Measurements from ENCODE around the gene ADH1A. TPM values are rescaled to one million over a fixed set of nuclear protein-coding genes. Genes with fewer than 3 reads are reported as not detected.
"Not testable (repeated sequence)": the region's sequence is repeated elsewhere in the genome, so short reads cannot be mapped to it uniquely, and the experiment has no call there.

ADH1A gene
- total RNA-seq, 3 donors from 2014 or later (not counting 1 experiment from before 2014, with no cell fraction given) = not detected

GRCh38 chr4:99324361-99324760 lies 33.6 kb upstream of the ADH1A start:
- TF ChIP-seq CTCF (IDR thresholded peaks at IDR 0.05) = no peak

GRCh38 chr4:99323756-99324155 lies 33.0 kb upstream of the ADH1A start:
- no peaks in the 10 kb centered on the region for H3K4me1 Mint-ChIP-seq
- no peak for TF ChIP-seq CTCF (IDR thresholded peaks at IDR 0.05)
- WGBS (ENCODE audit: insufficient coverage) = 100% methylated on average over 1 of the region's 1 CpG

More at GRCh38 chr4:99324361-99324760, 33.6 kb upstream of the ADH1A start:
- intact Hi-C loops (cut with micrococcal nuclease) = no loop called here
- no peak for DNase-seq
- H3K4me3 ChIP-seq (ENCODE audit: low read length) = no peak overlapping the region
- Mint-ChIP-seq H3K27me3 (ENCODE audit: low read depth in 2 of 2) (peaks cover 0 to under 1% of the 10 kb centered on the region in 2 donors), H3K27ac (no peak overlapping the region), H3K4me3 (no peak overlapping the region), H3K9me3 (peaks cover 0 to 2% of the 10 kb centered on the region in 2 donors), H3K36me3 (no peaks in the 10 kb centered on the region), H3K4me1 (no peaks in the 10 kb centered on the region)
- H3K9me3 ChIP-seq (ENCODE audit: control insufficient read depth, insufficient read depth, low read length) = no peaks in the 10 kb centered on the region
- no peaks in the 10 kb centered on the region for H3K27me3 ChIP-seq (ENCODE audit: control insufficient read depth, insufficient read depth, low read length)
- H3K36me3 ChIP-seq (ENCODE audit: control insufficient read depth, insufficient read depth, low read length) = no peaks in the 10 kb centered on the region
- H3K27ac ChIP-seq (ENCODE audit: low read length) = no peak overlapping the region
- H3K4me1 ChIP-seq (ENCODE audit: control insufficient read depth, insufficient read depth, low read length) = no peaks in the 10 kb centered on the region
- no peak for ATAC-seq
- 67% methylated on average over 1 of the region's 1 CpG for WGBS (ENCODE audit: insufficient coverage)

GRCh38 chr4:99321241-99322191 lies 30.7 kb upstream of the ADH1A start, which contains the start of gene ADH1B:
Gene ADH1B (minus strand): TSS chr4:99321401. CDS start chr4:99321331, 70 bp downstream.
- WGBS (ENCODE audit: insufficient coverage) = 67% methylated on average over 5 of the region's 8 CpGs
- Mint-ChIP-seq H3K36me3 (no peaks in the 10 kb centered on the region), H3K27me3 (ENCODE audit: low read depth in 2 of 2) (peaks cover 0 to 4% of the 10 kb centered on the region in 2 donors), H3K27ac (no peak within 1 kb of the TSS), H3K9me3 (peaks cover 0 to 2% of the 10 kb centered on the region in 2 donors), H3K4me1 (no peaks in the 10 kb centered on the region), H3K4me3 (no peak within 1 kb of the TSS)
- ATAC-seq (no peak), DNase-seq (no peak)
- Histone ChIP-seq H3K27me3 (ENCODE audit: control insufficient read depth, insufficient read depth, low read length) (no peaks in the 10 kb centered on the region), H3K4me1 (ENCODE audit: control insufficient read depth, insufficient read depth, low read length) (no peaks in the 10 kb centered on the region), H3K4me3 (ENCODE audit: low read length) (no peak within 1 kb of the TSS), H3K9me3 (ENCODE audit: control insufficient read depth, insufficient read depth, low read length) (no peaks in the 10 kb centered on the region), H3K27ac (ENCODE audit: low read length) (no peak within 1 kb of the TSS), H3K36me3 (ENCODE audit: control insufficient read depth, insufficient read depth, low read length) (no peaks in the 10 kb centered on the region)
- TF ChIP-seq CTCF (IDR thresholded peaks at IDR 0.05) = no peak
- intact Hi-C loops (cut with micrococcal nuclease) = no loop called here

More at GRCh38 chr4:99323756-99324155, 33.0 kb upstream of the ADH1A start:
- no peak for ATAC-seq
- Histone ChIP-seq H3K27ac (ENCODE audit: low read length) (no peak overlapping the region), H3K9me3 (ENCODE audit: control insufficient read depth, insufficient read depth, low read length) (no peaks in the 10 kb centered on the region), H3K27me3 (ENCODE audit: control insufficient read depth, insufficient read depth, low read length) (no peaks in the 10 kb centered on the region), H3K4me1 (ENCODE audit: control insufficient read depth, insufficient read depth, low read length) (no peaks in the 10 kb centered on the region), H3K4me3 (ENCODE audit: low read length) (no peak overlapping the region), H3K36me3 (ENCODE audit: control insufficient read depth, insufficient read depth, low read length) (no peaks in the 10 kb centered on the region)
- DNase-seq = no peak
- no peak overlapping the region for H3K27ac Mint-ChIP-seq
- intact Hi-C loops (cut with micrococcal nuclease) = no loop called here
- peaks cover 0 to 4% of the 10 kb centered on the region in 2 donors for H3K27me3 Mint-ChIP-seq (ENCODE audit: low read depth in 2 of 2)
- no peaks in the 10 kb centered on the region for H3K36me3 Mint-ChIP-seq
- H3K9me3 Mint-ChIP-seq = peaks cover 0 to 2% of the 10 kb centered on the region in 2 donors
- no peak overlapping the region for H3K4me3 Mint-ChIP-seq

GRCh38 chr4:99317811-99318210 lies 27.0 kb upstream of the ADH1A start:
- H3K9me3 Mint-ChIP-seq; H3K27me3 ChIP-seq (ENCODE audit: control insufficient read depth, insufficient read depth, low read length); H3K36me3 Mint-ChIP-seq; H3K36me3 ChIP-seq (ENCODE audit: control insufficient read depth, insufficient read depth, low read length); H3K27ac ChIP-seq (ENCODE audit: low read length); H3K9me3 ChIP-seq (ENCODE audit: control insufficient read depth, insufficient read depth, low read length); H3K4me1 Mint-ChIP-seq; DNase-seq; H3K4me3 Mint-ChIP-seq; intact Hi-C loops (cut with micrococcal nuclease); H3K4me1 ChIP-seq (ENCODE audit: control insufficient read depth, insufficient read depth, low read length); H3K27me3 Mint-ChIP-seq (ENCODE audit: low read depth in 2 of 2); H3K4me3 ChIP-seq (ENCODE audit: low read length); ATAC-seq; H3K27ac Mint-ChIP-seq: not testable (repeated sequence)
- 92% methylated on average over 7 of the region's 8 CpGs for WGBS (ENCODE audit: insufficient coverage)
